G401.6 (cell line): ENCODE data around the gene PHLDB3.
"Not testable (repeated sequence)": the region's sequence is repeated elsewhere in the genome, so short reads cannot be mapped to it uniquely, and the experiment has no call there.

ENCODE experiments used
- FAIRE-seq: peaks from 2 replicates; lab custom pipeline; 2012; peaks lifted over from hg19 to GRCh38; lab: Jason Lieb, UNC

Gene PHLDB3

GRCh38 chr19:43439709-43440063, 64.9 kb downstream of the PHLDB3 start:
- no peak for FAIRE-seq

GRCh38 chr19:43439032-43439708, 65.4 kb downstream of the PHLDB3 start:
- FAIRE-seq, result no peak

GRCh38 chr19:43438291-43439031, 66.1 kb downstream of the PHLDB3 start:
- FAIRE-seq, result no peak

- no peak for FAIRE-seq
These were observed 66.8 kb downstream of the PHLDB3 start for GRCh38 chr19:43437712-43438111.

- not testable (repeated sequence) for FAIRE-seq
These were observed 67.3 kb downstream of the PHLDB3 start for GRCh38 chr19:43437284-43437683.

GRCh38 chr19:43435775-43436174, 68.8 kb downstream of the PHLDB3 start:
- no peak for FAIRE-seq

GRCh38 chr19:43433689-43434088, 70.9 kb downstream of the PHLDB3 start:
- FAIRE-seq, result no peak

- FAIRE-seq, result no peak
These were observed 71.2 kb downstream of the PHLDB3 start for GRCh38 chr19:43433358-43433673.

- no peak for FAIRE-seq
These were observed 73.6 kb downstream of the PHLDB3 start for GRCh38 chr19:43430976-43431375.

- peak; percentile 88 for FAIRE-seq
These were observed 74.3 kb downstream of the PHLDB3 start for GRCh38 chr19:43430142-43430710.

GRCh38 chr19:43429395-43429794, 75.2 kb downstream of the PHLDB3 start:
- no peak for FAIRE-seq

- peak; percentile 97 for FAIRE-seq
These were observed 78.8 kb downstream of the PHLDB3 start for GRCh38 chr19:43425567-43426392.
